Fibroblast of skin of left biceps (primary cell): Measurements from ENCODE around the gene SH3GL3.

Experiments
- DNase-seq, 2 experiments: peaks; one replicate each; pipeline ENCODE4 v3.0.0-alpha.2; 2013; ENCODE audit warnings: low read depth in 2 of 2

The SH3GL3 gene

GRCh38 chr15:83462953-83463433 lies 15.9 kb downstream of the SH3GL3 start:
- DNase-seq: no peak

- no peak for DNase-seq
These were observed 23.7 kb downstream of the SH3GL3 start for GRCh38 chr15:83470887-83471286.

GRCh38 chr15:83471307-83471866 lies 24.2 kb downstream of the SH3GL3 start:
- DNase-seq: no peak

- no peak for DNase-seq
These were observed 25.0 kb downstream of the SH3GL3 start for GRCh38 chr15:83472151-83472550.

GRCh38 chr15:83472797-83473196 lies 25.7 kb downstream of the SH3GL3 start:
- no peak for DNase-seq

GRCh38 chr15:83474578-83474977 lies 27.4 kb downstream of the SH3GL3 start:
- DNase-seq: no peak

- peak; percentile 21 to 33 for DNase-seq
These were observed 28.4 kb downstream of the SH3GL3 start for GRCh38 chr15:83475551-83475950.

- no peak for DNase-seq
These were observed 28.9 kb downstream of the SH3GL3 start for GRCh38 chr15:83476066-83476465.

GRCh38 chr15:83476708-83477107 lies 29.6 kb downstream of the SH3GL3 start:
- DNase-seq: no peak

- peak; percentile 12 to 21 for DNase-seq
These were observed 30.1 kb downstream of the SH3GL3 start for GRCh38 chr15:83477172-83477807.

- DNase-seq: no peak
These were observed 30.8 kb downstream of the SH3GL3 start for GRCh38 chr15:83477808-83478537.

GRCh38 chr15:83483612-83484011 lies 36.5 kb downstream of the SH3GL3 start:
- DNase-seq: no peak

- DNase-seq: no peak
These were observed 37.5 kb downstream of the SH3GL3 start for GRCh38 chr15:83484636-83485035.

- no peak for DNase-seq
These were observed 39.2 kb downstream of the SH3GL3 start for GRCh38 chr15:83486363-83486762.

- DNase-seq: no peak
These were observed 40.4 kb downstream of the SH3GL3 start for GRCh38 chr15:83487519-83487918.

GRCh38 chr15:83489690-83490089 lies 42.5 kb downstream of the SH3GL3 start:
- no peak for DNase-seq

GRCh38 chr15:83491486-83491885 lies 44.3 kb downstream of the SH3GL3 start:
- DNase-seq: no peak

GRCh38 chr15:83496766-83497165 lies 49.6 kb downstream of the SH3GL3 start:
- DNase-seq: no peak

- no peak for DNase-seq
These were observed 51.2 kb downstream of the SH3GL3 start for GRCh38 chr15:83498374-83498773.

- DNase-seq: no peak
These were observed 51.7 kb downstream of the SH3GL3 start for GRCh38 chr15:83498801-83499200.

- DNase-seq: no peak
These were observed 52.3 kb downstream of the SH3GL3 start for GRCh38 chr15:83499476-83499875.

GRCh38 chr15:83503595-83504364 lies 56.6 kb downstream of the SH3GL3 start:
- DNase-seq: no peak
